ENCODE results near the gene TMEM259.

GRCh38 chr19:1046836-1047695 lies 26.1 kb upstream of the TMEM259 start:
- TF ChIP-seq CTCF (IDR thresholded peaks at IDR 0.05) (no peak), POLR2A (IDR thresholded peaks at IDR 0.05) (no peak)
